22Rv1 (cell line): ENCODE measurements around the gene UTY.

Experiments used
- H3K27ac ChIP-seq: fragments of 450-650 bp; 2 replicates; pipeline ENCODE4 v1.5.1; 2017
- ZFX ChIP-seq: fragments of 450-650 bp; IDR thresholded peaks from 2 replicates; pipeline ENCODE4 v1.6.1; 2017; ENCODE audit warnings: antibody characterized with exemption, borderline replicate concordance
- TF ChIP-seq, protein P1 (sequence below): fragments of 450-650 bp; IDR thresholded peaks from 2 replicates; pipeline ENCODE4 v1.5.1; 2017; ENCODE audit warnings: mild to moderate bottlenecking

Gene UTY

DNA sequence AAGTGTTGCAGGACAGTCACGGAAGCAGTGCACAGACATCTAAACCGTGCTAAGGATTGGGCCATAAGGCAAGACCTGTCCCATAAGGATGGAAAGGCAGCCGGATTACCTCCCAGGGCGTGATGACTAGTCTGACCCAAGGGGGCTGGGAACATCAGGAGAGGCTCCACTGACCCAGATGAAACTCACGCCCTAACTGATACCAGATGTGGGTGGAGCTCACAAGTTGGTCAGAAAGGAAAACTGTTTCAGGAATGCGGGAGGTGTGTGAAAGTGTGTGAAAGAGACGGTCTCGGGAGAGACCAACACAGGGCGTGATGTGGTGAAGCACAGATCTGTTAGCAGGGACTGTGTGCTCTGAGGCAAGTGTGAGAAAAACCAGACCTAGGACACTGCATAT, 140.5 kb downstream of the UTY start:
- TF ChIP-seq, protein P1, sequence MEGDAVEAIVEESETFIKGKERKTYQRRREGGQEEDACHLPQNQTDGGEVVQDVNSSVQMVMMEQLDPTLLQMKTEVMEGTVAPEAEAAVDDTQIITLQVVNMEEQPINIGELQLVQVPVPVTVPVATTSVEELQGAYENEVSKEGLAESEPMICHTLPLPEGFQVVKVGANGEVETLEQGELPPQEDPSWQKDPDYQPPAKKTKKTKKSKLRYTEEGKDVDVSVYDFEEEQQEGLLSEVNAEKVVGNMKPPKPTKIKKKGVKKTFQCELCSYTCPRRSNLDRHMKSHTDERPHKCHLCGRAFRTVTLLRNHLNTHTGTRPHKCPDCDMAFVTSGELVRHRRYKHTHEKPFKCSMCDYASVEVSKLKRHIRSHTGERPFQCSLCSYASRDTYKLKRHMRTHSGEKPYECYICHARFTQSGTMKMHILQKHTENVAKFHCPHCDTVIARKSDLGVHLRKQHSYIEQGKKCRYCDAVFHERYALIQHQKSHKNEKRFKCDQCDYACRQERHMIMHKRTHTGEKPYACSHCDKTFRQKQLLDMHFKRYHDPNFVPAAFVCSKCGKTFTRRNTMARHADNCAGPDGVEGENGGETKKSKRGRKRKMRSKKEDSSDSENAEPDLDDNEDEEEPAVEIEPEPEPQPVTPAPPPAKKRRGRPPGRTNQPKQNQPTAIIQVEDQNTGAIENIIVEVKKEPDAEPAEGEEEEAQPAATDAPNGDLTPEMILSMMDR, result no peak
- H3K27ac ChIP-seq, result no peak overlapping the region

DNA sequence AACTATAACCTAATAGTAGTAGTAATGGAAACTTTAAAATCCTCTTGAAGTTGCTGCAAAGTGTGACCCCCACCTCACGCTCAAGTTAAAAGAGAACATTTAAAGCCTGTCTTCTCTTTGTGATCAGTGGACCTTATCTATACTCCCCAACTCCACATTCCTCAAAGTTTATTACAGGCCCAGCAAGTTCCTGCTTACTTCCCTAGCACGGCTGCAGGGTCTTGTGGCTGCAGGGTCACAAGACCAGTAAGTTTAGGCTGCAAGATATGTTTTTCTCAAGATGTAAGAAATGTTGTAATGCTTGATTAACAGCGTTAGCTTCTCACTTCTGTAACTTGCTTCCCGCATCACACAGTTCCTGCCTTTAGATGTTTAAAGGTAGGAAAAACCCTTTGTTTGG, 141.1 kb downstream of the UTY start:
- no peak overlapping the region for H3K27ac ChIP-seq
- TF ChIP-seq, protein P1, result no peak
- TF ChIP-seq ZFX, result no peak

DNA sequence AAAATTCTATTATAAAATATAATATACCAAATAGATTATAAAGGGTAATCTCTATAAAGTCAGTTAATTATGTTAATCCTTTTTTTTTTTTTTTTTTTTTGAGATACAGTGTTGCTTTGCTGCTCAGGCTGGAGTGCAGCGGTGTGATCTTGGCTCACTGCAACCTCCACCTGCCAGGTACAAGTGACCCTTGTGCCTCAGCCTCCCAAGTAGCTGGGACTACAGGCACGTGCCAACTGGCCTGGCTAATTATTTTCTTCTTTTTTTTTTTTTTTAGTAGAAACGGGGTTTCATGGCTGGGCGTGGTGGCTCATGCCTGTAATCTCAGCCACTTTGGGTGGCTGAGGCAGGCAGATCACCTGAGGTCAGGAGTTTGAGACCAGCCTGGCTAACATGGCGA, 141.9 kb downstream of the UTY start:
- H3K27ac ChIP-seq, result no peak overlapping the region
- TF ChIP-seq ZFX, result no peak
- TF ChIP-seq, protein P1, result no peak

DNA sequence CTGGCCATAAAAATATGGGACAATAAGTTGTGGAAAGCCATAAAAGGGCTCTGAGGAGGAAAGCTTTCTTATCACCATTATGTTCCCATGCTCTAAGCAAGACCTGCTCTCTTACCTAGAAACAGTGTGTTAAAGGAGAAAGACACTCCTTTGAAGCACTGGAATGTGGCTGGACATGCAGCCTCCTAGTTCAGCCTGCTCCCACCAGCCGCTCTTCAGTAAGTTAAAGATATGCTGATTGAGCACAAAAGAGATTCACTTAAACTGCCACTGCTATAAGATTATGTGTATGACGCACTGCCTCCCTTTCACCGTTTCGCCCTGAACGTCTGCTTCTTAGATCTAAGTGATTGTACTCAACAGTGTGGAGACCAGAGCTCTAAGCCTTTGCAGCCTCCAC, 146.0 kb downstream of the UTY start:
- TF ChIP-seq, protein P1, result no peak
- no peak for TF ChIP-seq ZFX
- H3K27ac ChIP-seq, result no peak overlapping the region

DNA sequence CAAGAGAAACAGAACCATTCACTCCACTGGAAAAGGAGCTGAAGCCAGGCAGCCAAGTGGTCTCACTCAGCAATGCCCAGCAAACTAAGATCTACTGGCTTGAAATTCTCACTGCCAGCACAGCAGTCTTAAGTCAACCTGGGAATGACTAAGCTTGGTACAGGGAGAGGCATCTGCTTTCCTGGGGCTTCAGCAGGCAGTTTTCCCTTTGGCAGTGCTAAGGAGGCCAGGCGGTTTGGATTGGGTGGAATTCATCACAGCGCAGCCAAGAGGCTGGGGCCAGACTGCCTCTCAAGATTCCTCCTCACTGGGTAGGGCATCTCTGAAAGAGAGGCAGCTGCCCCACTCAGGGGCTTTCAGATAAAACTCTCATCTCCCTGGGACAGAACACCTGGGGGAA, 149.2 kb downstream of the UTY start:
- no peak overlapping the region for H3K27ac ChIP-seq
- TF ChIP-seq, protein P1, result no peak
- no peak for TF ChIP-seq ZFX

- TF ChIP-seq, protein P1, result no peak
- H3K27ac ChIP-seq, result no peak overlapping the region
These were observed 166.9 kb downstream of the UTY start for GRCh38 chrY:13312966-13313365.

DNA sequence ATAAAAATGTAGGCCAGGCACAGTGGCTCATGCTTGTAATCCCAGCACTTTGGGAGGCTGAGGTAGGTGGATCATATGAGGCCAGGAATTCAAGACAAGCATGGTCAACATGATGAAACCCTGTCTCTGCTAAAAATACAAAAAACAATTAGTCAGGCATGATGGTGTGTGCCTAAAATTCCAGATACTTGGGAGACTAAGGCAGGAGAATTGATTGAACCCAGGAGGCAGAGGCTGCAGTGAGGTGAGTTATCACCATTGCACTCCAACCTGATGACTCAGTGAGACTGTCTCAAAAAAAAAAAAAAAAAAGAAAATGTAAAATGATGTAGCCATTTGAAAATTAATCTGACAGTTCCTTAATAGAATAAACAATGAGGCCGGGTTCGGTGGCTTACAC, 171.9 kb downstream of the UTY start:
- no peak overlapping the region for H3K27ac ChIP-seq
- TF ChIP-seq, protein P1, result no peak
- TF ChIP-seq ZFX, result no peak
